Endothelial cell of umbilical vein (primary cell): ENCODE data around the gene SPSB3. TPM values are rescaled to one million over a fixed set of nuclear protein-coding genes. Genes with fewer than 3 reads are reported as not detected.

Experiments used
- BruUV-seq: library from RNA; stranded (reverse); fragments of 400-500 nt; replicated peaks from 2 replicates; lab custom pipeline; 2021; lab: Mats Ljungman, UMichigan
- CTCF ChIA-PET: fragments of 300-600, 350-600 bp; sonication (Branson Sonifier 250); formaldehyde crosslinking; loops from one replicate; lab custom pipeline; 2021; ENCODE audit warnings: antibody characterized with exemption, inconsistent platforms; lab: Charles Lee
- POLR2A ChIA-PET: fragments of 300-600, 350-600 bp; sonication (Branson Sonifier 250); formaldehyde crosslinking; loops from one replicate; lab custom pipeline; 2021; ENCODE audit warnings: antibody characterized with exemption, inconsistent platforms; lab: Charles Lee
- DNase-seq: peaks from one replicate; pipeline ENCODE4 v3.0.0-alpha.2; 2011; ENCODE audit warnings: low read depth, low spot score
- FAIRE-seq: peaks from 2 replicates; lab custom pipeline; 2011; peaks lifted over from hg19 to GRCh38; lab: Jason Lieb, UNC
- H2AFZ ChIP-seq: 2 replicates; pipeline ENCODE4 v1.6.0; 2012; ENCODE audit warnings: low read depth, low read length, control low read depth, inconsistent platforms
- H3K27ac ChIP-seq: 2 replicates; pipeline ENCODE4 v1.5.1; 2011; ENCODE audit warnings: low read depth, mild to moderate bottlenecking, control low read depth, low read length, moderate library complexity; ENCODE audit not compliant: insufficient read depth
- H3K27me3 ChIP-seq, 2 experiments: 2 replicates each; pipeline versions ENCODE4 v1.6.0 to v1.6.1; 2011; ENCODE audit warnings: low read length in 2 of 2, mixed read lengths in 1 of 2; ENCODE audit not compliant: control insufficient read depth in 2 of 2, insufficient read depth in 2 of 2
- H3K36me3 ChIP-seq, 2 experiments: 2 replicates in 1 of 2; 3 replicates in 1 of 2; pipeline ENCODE4 v1.5.1; 2011; ENCODE audit warnings: low read length in 2 of 2, mild to moderate bottlenecking in 1 of 2, moderate library complexity in 1 of 2; ENCODE audit not compliant: control insufficient read depth in 2 of 2, insufficient read depth in 2 of 2; ENCODE audit errors: extremely low read depth in 1 of 2
- H3K4me1 ChIP-seq: 3 replicates; pipeline ENCODE4 v1.5.1; 2011; ENCODE audit warnings: mild to moderate bottlenecking, low read length; ENCODE audit not compliant: control insufficient read depth, insufficient read depth; ENCODE audit errors: extremely low read depth
- H3K4me2 ChIP-seq: 2 replicates; pipeline ENCODE4 v1.6.1; 2011; ENCODE audit warnings: low read length, control low read depth, mixed read lengths; ENCODE audit not compliant: insufficient read depth
- H3K4me3 ChIP-seq, 3 experiments: fragments of 200-600 bp in 1 of 3; sonication (generic), shearing (Covaris generic) in 1 of 3; replicated peaks in 1 of 3; 2 replicates each; pipeline ENCODE4 v1.5.1; 2011 to 2016; ENCODE audit warnings: control low read depth in 3 of 3, low read length in 3 of 3, mild to moderate bottlenecking in 2 of 3, inconsistent platforms in 1 of 3, low read depth in 1 of 3, moderate library complexity in 1 of 3; ENCODE audit not compliant: insufficient read depth in 1 of 3
- H3K79me2 ChIP-seq: 2 replicates; pipeline ENCODE4 v1.6.0; 2012; ENCODE audit warnings: low read length, inconsistent platforms; ENCODE audit not compliant: control insufficient read depth, insufficient read depth
- H3K9ac ChIP-seq: replicated peaks from 2 replicates; pipeline ENCODE3; 2011; ENCODE audit warnings: low read length, control low read depth; ENCODE audit not compliant: insufficient read depth; ENCODE audit errors: extremely low read depth
- H3K9me1 ChIP-seq: replicated peaks from 3 replicates; pipeline ENCODE4 v1.6.0; 2011; ENCODE audit warnings: mild to moderate bottlenecking, low read length; ENCODE audit not compliant: control insufficient read depth, insufficient read depth; ENCODE audit errors: extremely low read depth
- H3K9me3 ChIP-seq: replicated peaks from 2 replicates; pipeline ENCODE4 v1.5.1; 2012; ENCODE audit warnings: low read length, inconsistent platforms; ENCODE audit not compliant: control insufficient read depth, insufficient read depth
- H4K20me1 ChIP-seq: replicated peaks from 2 replicates; pipeline ENCODE3; 2011; ENCODE audit warnings: mild to moderate bottlenecking, low read length; ENCODE audit not compliant: control insufficient read depth, insufficient read depth; ENCODE audit errors: extremely low read depth
- EZH2 ChIP-seq: IDR thresholded peaks from 2 replicates; pipeline ENCODE4 v1.6.1; 2012; ENCODE audit warnings: borderline replicate concordance, low read depth, mild to moderate bottlenecking, moderate library complexity, low read length, inconsistent platforms; ENCODE audit not compliant: severe bottlenecking
- GATA2 ChIP-seq: IDR thresholded peaks from 2 replicates; pipeline ENCODE4 v1.7.0; 2011; ENCODE audit warnings: low read depth, mild to moderate bottlenecking, moderate library complexity, mixed read lengths, low read length; ENCODE audit not compliant: insufficient read length, insufficient read depth
- JUN ChIP-seq: IDR thresholded peaks from 2 replicates; pipeline ENCODE4 v1.6.1; 2011; ENCODE audit warnings: borderline replicate concordance, low read depth; ENCODE audit not compliant: insufficient read length, insufficient read depth
- MYC ChIP-seq: IDR thresholded peaks from one replicate; pipeline ENCODE4 v1.6.1; 2011; ENCODE audit warnings: mild to moderate bottlenecking, low read depth, low read length
- POLR2A ChIP-seq: IDR thresholded peaks from 2 replicates; pipeline ENCODE4 v1.6.1; 2012; ENCODE audit warnings: low read depth, mild to moderate bottlenecking, control low read depth, low read length
- POLR2AphosphoS5 ChIP-seq: IDR thresholded peaks from 2 replicates; pipeline ENCODE4 v1.6.1; 2012; ENCODE audit warnings: low read depth, mild to moderate bottlenecking, control low read depth, low read length, moderate library complexity; ENCODE audit not compliant: insufficient read depth
- dilution Hi-C: fragments of 300-500 bp; cut with MboI; formaldehyde crosslinking; loops from one replicate; pipeline ENCODE4 v1.15.0; 2019; ENCODE audit warnings: low sequenced_read_pairs; ENCODE audit not compliant: extremely low pct_ligation_motif_present
- intact Hi-C: fragments of 100-400 bp; cut with micrococcal nuclease; formaldehyde crosslinking; loops from one replicate; pipeline ENCODE4 v1.10.0; 2022
- polyA plus RNA-seq, 4 experiments: library from polyadenylated mRNA; depleted of rRNA in 3 of 4; stranded (reverse) in 3 of 4; unstranded in 1 of 4; fragments of >200 nt; gene quantifications; 2 replicates each; pipeline versions ENCODE4 v1.2.1 to v1.2.3, GENCODE V29; 2011 to 2012; ENCODE audit warnings: missing spikeins in 1 of 4
- total RNA-seq: library from RNA; stranded (reverse); gene quantifications from 2 replicates; pipeline ENCODE4 v1.2.3, GENCODE V29; 2021
- TF ChIP-seq, protein P1 (sequence below), 2 donors: IDR thresholded peaks; 1 replicate in 1 of 2; 2 replicates in 1 of 2; pipeline ENCODE4 v1.5.1; 2011; ENCODE audit warnings: low read length in 2 of 2, mild to moderate bottlenecking in 2 of 2, moderate library complexity in 2 of 2, control low read depth in 1 of 2, inconsistent platforms in 1 of 2, low read depth in 1 of 2; ENCODE audit not compliant: insufficient read depth in 1 of 2; ENCODE audit errors: extremely low read depth in 1 of 2
- TF ChIP-seq, protein P2 (sequence below): IDR thresholded peaks from 2 replicates; pipeline ENCODE4 v1.6.1; 2011; ENCODE audit not compliant: insufficient read depth, insufficient read length

SPSB3 gene
- total and polyA plus RNA-seq, 2 donors (not counting 3 experiments of a cell fraction or from before 2014, with no cell fraction given): 39.0 to 86.2 TPM

DNA sequence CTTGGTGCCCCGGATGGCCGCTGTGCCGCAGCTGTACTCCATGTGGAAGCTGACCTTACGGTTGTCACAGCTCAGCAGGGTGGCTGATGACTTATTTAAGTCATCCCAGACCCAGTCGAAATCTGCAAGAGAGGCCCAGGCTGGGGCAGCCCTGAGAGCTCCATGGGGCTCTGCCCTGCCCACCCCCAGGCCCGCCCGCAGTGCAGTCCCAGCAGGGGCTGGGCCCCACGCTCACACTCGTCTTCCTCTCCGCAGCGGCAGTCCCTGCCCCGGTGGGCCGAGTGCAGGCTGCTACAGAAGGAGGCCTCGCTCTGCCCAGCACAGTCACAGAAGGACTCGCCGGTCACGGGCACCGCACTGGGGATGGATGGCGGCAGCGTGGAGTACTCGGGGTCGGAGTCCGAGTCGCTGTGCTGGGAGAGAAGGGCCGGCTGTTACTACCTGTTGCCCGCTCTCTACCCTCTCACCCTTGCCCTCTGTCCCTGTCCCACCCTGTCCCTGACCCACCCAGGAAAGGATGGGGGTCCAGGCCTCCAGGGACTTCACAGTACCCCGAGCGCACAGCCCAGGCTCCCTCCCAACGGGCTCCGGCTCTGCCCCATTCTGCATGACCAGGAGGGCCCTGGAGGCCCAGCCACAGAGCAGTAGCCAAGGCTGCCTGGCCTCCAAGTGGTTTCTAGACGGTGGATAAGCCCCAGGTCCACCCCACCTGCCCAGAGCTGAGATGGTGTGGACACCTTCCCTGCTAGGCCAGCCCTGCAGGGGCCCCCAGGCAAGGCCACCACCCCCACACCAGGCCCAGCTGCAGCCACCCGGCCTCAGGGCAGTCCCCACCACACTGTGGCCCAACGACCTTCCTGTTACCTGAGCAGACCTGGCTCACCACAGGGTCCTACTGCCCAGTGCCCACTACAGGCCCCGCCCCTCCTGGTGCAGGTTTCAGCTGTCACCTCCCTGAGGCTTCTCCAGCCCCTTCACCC lies 3.9 kb downstream of the SPSB3 start:
- H3K9me3 ChIP-seq: no peaks in the 10 kb centered on the region
- DNase-seq: no peak
- peaks cover 18% of the 10 kb centered on the region for H3K4me1 ChIP-seq
- TF ChIP-seq POLR2A (peak; percentile 32), POLR2AphosphoS5 (peak; percentile 15), MYC (no peak), GATA2 (no peak), EZH2 (no peak), JUN (no peak)
- TF ChIP-seq, protein P1, sequence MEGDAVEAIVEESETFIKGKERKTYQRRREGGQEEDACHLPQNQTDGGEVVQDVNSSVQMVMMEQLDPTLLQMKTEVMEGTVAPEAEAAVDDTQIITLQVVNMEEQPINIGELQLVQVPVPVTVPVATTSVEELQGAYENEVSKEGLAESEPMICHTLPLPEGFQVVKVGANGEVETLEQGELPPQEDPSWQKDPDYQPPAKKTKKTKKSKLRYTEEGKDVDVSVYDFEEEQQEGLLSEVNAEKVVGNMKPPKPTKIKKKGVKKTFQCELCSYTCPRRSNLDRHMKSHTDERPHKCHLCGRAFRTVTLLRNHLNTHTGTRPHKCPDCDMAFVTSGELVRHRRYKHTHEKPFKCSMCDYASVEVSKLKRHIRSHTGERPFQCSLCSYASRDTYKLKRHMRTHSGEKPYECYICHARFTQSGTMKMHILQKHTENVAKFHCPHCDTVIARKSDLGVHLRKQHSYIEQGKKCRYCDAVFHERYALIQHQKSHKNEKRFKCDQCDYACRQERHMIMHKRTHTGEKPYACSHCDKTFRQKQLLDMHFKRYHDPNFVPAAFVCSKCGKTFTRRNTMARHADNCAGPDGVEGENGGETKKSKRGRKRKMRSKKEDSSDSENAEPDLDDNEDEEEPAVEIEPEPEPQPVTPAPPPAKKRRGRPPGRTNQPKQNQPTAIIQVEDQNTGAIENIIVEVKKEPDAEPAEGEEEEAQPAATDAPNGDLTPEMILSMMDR (IDR thresholded peaks at IDR 0.05; ENCODE audit: extremely low read depth in 1 of 2, insufficient read depth in 1 of 2, low read depth in 1 of 2, low read length in 2 of 2): no peak
- TF ChIP-seq, protein P2, sequence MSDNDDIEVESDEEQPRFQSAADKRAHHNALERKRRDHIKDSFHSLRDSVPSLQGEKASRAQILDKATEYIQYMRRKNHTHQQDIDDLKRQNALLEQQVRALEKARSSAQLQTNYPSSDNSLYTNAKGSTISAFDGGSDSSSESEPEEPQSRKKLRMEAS: no peak
- no peak overlapping the region for H3K27ac ChIP-seq
- peaks cover 16% of the 10 kb centered on the region for H3K79me2 ChIP-seq
- ChIA-PET CTCF (no interaction called here), POLR2A (no interaction called here)
- FAIRE-seq: no peak
- H2AFZ ChIP-seq: no peak overlapping the region
- intact Hi-C loops: no loop called here
- peaks cover 0 to 45% of the 10 kb centered on the region in 2 experiments for H3K36me3 ChIP-seq
- no peak overlapping the region for H3K4me2 ChIP-seq
- no peaks in the 10 kb centered on the region for H4K20me1 ChIP-seq
- BruUV-seq: no TSS peak
- no peaks in the 10 kb centered on the region for H3K27me3 ChIP-seq
- H3K9me1 ChIP-seq: no peaks in the 10 kb centered on the region
- no peak overlapping the region for H3K9ac ChIP-seq
- H3K4me3 ChIP-seq: no peak overlapping the region
- dilution Hi-C loops: no loop called here
